GM12801 (cell line): ENCODE data around the gene SEMA6B.

Experiments
- TF ChIP-seq, protein P1 (sequence below): IDR thresholded peaks from one replicate; pipeline ENCODE4 v1.5.1; 2011; ENCODE audit warnings: control low read depth; ENCODE audit not compliant: insufficient read length; ENCODE audit errors: extremely low read depth

SEMA6B gene

DNA sequence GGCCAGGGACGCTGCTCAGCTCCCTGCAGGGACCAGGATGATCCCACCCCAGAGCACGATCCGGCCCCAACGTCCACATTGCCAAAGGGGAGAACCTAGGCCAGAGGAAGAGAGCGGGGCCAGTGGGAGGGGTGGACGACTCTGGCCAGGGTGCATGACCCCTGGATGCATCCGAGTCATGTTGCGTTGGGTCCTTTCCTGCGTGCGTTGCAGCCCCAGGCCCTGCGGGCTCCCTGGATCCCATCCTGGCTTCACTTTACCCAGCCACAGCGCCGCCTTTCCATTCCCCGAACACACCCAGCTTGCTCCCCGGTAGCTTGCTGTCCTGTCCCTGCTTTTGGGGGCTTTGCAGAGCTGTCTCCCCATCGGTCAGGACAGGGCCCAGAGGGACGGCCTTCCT, 51.7 kb downstream of the SEMA6B start:
- TF ChIP-seq, protein P1, sequence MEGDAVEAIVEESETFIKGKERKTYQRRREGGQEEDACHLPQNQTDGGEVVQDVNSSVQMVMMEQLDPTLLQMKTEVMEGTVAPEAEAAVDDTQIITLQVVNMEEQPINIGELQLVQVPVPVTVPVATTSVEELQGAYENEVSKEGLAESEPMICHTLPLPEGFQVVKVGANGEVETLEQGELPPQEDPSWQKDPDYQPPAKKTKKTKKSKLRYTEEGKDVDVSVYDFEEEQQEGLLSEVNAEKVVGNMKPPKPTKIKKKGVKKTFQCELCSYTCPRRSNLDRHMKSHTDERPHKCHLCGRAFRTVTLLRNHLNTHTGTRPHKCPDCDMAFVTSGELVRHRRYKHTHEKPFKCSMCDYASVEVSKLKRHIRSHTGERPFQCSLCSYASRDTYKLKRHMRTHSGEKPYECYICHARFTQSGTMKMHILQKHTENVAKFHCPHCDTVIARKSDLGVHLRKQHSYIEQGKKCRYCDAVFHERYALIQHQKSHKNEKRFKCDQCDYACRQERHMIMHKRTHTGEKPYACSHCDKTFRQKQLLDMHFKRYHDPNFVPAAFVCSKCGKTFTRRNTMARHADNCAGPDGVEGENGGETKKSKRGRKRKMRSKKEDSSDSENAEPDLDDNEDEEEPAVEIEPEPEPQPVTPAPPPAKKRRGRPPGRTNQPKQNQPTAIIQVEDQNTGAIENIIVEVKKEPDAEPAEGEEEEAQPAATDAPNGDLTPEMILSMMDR = no peak

- TF ChIP-seq, protein P1 = no peak
These were observed 52.4 kb downstream of the SEMA6B start for GRCh38 chr19:4507150-4507452.

DNA sequence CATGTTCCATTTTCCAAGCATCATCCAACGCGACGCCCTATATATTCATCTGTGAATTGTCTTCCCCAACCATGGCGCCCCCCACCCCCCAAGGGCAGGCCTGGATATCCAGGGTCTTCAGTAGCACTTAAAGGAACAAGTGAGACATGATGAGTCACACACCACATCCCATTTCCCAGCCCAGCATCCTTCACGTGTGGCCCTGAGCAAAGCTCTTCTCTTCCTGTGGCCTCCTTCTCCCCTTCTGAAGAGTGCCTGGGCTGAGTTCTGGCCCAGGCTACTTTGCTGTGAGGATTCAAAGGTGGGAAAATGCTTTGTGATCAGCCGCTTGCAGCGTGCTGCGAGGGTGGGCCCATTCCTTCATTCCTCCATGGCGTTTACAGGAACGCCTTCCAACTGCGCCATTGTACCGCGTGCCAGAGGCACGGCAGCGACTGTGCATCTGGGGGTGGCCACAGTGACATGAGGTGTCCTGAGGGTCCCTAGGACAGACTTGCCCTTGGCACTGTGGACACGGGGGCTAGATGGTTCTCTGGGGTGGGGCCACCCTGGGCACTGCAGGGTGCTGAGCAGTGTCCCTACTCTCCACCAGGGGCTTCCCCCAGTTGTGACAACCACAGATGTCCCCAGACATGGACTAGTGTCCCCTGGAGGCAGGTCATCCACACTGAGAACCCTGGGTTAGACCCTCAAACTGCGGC, 52.9 kb downstream of the SEMA6B start:
- TF ChIP-seq, protein P1 = no peak

- TF ChIP-seq, protein P1 = no peak
These were observed 53.7 kb downstream of the SEMA6B start for GRCh38 chr19:4505570-4506448.

DNA sequence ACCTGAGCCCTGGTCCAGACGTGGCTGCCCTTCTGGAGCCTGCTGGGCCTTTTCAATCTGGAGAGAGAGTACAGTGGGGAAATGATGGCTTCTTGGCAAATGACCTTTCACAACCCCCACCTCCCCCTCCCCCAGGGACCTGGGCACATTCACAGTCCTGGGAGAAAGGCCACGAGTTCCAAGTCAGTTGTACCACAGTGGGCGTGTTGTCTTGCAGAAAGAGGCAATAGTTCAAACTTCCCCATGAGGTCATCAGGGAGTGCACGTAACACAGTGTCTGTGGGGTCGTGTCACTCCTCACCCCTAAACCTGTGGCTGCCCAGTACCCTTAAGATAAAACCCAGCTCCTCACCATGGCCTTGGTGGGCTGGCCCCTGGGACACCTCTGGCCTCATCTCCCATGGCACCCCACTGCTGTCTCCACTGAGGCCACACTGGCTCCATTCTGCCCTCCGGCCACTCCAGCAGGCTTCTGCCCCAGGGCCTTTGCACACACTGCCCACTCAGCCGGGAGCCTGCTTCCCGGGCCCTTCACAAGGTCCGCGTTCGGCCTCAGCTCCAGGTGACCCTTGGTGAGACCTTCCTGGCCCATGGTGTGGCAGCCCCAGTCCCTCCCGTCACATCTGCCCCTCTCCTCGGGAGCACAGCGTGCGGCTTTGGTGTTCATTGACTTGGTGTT, 54.5 kb downstream of the SEMA6B start:
- TF ChIP-seq, protein P1 = no peak

GRCh38 chr19:4504297-4504701, 55.2 kb downstream of the SEMA6B start:
- TF ChIP-seq, protein P1 = no peak

DNA sequence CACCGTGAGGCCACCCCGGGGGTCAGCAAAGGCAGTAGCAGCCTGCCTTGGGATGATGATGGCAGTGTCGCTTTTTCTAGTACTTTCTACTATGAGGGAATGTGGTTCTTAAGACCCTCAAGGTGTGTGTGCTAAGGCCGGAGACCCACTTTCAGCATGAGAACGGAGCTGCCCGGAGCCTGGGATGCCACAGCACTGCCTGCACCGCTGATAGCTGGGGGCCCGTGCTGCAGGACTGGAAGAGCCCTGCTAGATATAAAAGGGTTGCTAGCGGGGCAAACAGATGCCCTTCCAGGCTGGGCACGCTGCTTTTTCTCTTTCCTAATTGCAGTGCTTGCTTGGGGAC, 55.7 kb downstream of the SEMA6B start:
- TF ChIP-seq, protein P1 = no peak
